ENCODE measurements around the gene EMP2. TPM values are rescaled to one million over a fixed set of nuclear protein-coding genes. Genes with fewer than 3 reads are reported as not detected.

The EMP2 gene
- total RNA-seq, 1 experiment from 2014 or later: 198 TPM

DNA sequence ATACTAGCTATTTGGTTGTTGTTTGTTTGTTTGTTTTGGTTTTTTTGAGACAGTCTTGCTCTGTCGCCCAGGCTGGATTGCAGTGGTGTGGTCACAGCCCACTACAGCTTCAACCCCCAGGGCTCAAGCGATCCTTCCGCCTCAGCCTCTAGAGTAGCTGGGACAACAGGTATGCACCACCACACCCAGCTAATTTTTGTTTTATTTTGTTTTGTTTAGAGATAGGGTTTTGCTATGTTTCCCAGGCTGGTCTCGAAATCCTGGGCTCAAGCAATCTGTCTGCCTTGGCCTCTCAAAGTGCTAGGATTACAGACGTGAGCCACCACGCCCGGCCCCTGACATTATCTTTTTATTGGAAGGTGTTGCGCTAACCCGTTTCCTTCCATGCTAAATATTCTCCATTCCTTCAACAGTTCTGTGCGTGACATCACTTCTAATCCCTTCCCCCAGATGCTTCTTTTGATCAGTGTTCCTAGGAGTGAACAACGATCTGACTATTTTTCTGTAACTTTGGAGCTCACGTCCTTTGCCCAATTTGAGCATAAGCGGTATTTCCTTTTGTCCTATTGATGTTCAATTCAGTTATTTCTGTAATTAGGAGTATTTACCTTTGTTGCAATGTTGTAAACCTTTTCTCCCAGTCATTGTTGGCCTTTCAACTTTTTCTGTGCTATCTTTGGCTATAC is 30.2 kb upstream of the EMP2 start:
- no peaks in the 10 kb centered on the region for H3K9me3 Mint-ChIP-seq (ENCODE audit: unreplicated experiment)
- BruUV-seq (replicated peaks): no TSS peak
- H3K27me3 ChIP-seq (replicated peaks; ENCODE audit: control insufficient read depth, insufficient read depth, low read length): no peaks in the 10 kb centered on the region
- H3K4me3 Mint-ChIP-seq (ENCODE audit: unreplicated experiment): peak overlapping the region; percentile 49
- intact Hi-C loops (cut with micrococcal nuclease; ENCODE audit: unreplicated experiment): loop anchor here (1.0 kb wide), 1 partner anchor 9 kb away; no protein-coding TSS in a partner anchor
- H3K27ac Mint-ChIP-seq (ENCODE audit: unreplicated experiment): peak overlapping the region; percentile 43
- TF ChIP-seq, protein P1, sequence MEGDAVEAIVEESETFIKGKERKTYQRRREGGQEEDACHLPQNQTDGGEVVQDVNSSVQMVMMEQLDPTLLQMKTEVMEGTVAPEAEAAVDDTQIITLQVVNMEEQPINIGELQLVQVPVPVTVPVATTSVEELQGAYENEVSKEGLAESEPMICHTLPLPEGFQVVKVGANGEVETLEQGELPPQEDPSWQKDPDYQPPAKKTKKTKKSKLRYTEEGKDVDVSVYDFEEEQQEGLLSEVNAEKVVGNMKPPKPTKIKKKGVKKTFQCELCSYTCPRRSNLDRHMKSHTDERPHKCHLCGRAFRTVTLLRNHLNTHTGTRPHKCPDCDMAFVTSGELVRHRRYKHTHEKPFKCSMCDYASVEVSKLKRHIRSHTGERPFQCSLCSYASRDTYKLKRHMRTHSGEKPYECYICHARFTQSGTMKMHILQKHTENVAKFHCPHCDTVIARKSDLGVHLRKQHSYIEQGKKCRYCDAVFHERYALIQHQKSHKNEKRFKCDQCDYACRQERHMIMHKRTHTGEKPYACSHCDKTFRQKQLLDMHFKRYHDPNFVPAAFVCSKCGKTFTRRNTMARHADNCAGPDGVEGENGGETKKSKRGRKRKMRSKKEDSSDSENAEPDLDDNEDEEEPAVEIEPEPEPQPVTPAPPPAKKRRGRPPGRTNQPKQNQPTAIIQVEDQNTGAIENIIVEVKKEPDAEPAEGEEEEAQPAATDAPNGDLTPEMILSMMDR (IDR thresholded peaks at IDR 0.05; ENCODE audit: insufficient read depth in 1 of 2, low read depth in 1 of 2, low read length in 1 of 2, severe bottlenecking in 1 of 2, unreplicated experiment in 1 of 2): no peak
- no peaks in the 10 kb centered on the region for H3K9me3 ChIP-seq
- ChIA-PET POLR2A (interaction anchor here (0.6 to 1.3 kb wide), 3 partner anchors 11 to 687 kb away, joined by 3 to 4 read pairs (median 3); no protein-coding TSS in a partner anchor), CTCF (interaction anchor here (0.6 to 0.8 kb wide), 2 partner anchors 30 to 196 kb away, joined by 3 read pairs; partner anchors contain the start of gene EMP2)
- no peaks in the 10 kb centered on the region for H3K27me3 Mint-ChIP-seq (ENCODE audit: insufficient read depth, unreplicated experiment)
- H3K4me1 Mint-ChIP-seq (ENCODE audit: low read depth, unreplicated experiment): peaks cover 27% of the 10 kb centered on the region
- no peaks in the 10 kb centered on the region for H3K36me3 ChIP-seq (ENCODE audit: control insufficient read depth, insufficient read depth, low read length)
- peaks cover 26% of the 10 kb centered on the region for H3K4me1 ChIP-seq
- no peaks in the 10 kb centered on the region for H3K36me3 Mint-ChIP-seq (ENCODE audit: insufficient read depth, unreplicated experiment)
- peak; percentile 58 to 67 for DNase-seq
- H3K4me3 ChIP-seq (ENCODE audit: low read depth, low read length): no peak overlapping the region

DNA sequence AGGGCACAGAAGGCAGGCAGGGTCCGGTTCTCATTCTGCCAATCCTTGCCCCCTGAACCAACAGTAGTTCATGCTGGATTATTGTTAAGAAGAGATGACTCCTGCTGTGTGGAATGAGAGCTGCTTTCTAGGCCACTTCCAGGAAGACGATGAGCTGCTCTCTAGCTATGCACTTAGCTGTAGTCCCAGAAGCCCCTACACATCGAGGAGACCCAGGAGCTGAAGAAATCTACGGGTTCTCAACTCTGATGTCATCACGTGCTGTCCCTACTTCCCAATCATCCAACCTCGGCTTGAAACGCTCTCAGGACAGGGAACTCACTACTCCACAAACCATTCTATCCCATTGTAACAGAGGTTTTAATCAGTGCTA is 29.0 kb upstream of the EMP2 start:
- POLR2A ChIA-PET: no interaction called here

DNA sequence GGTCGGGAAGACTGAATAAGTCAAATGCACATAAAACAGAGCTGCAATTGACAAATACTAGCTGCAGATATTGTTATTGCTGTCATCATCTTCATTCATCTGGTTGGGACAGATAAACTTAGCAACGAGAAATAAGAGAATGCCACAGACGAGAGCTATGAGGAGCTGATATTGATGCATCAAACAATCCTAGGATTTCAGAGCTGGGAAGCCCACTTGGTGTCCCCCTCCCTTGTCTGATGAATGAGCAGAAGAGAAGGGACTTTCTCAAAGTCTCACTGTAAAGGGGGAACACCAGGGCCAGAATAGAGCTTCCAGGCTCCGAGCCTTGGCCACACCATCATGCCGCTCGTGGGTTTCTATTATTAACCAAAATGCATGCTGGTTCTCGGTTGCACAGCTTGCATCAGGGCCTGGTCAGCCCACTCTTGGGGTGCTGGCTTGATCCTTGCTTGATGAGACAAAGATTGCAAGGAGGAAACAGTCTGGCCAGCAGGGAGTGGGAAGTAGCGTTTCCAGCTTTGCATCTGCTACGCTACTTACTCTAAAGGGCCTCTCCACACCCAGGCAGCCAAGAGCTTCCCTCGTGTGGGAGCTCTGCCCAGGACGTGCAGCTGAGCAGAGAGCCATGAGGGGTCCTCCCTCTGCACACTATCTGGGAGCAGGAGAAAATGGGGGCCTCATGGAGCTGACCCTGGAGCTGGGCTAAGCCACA is 28.4 kb upstream of the EMP2 start:
- Mint-ChIP-seq H3K36me3 (ENCODE audit: insufficient read depth, unreplicated experiment) (no peaks in the 10 kb centered on the region), H3K4me1 (ENCODE audit: low read depth, unreplicated experiment) (peaks cover 27% of the 10 kb centered on the region), H3K4me3 (ENCODE audit: unreplicated experiment) (no peak overlapping the region), H3K27ac (ENCODE audit: unreplicated experiment) (peak overlapping the region; percentile 43), H3K9me3 (ENCODE audit: unreplicated experiment) (no peaks in the 10 kb centered on the region), H3K27me3 (ENCODE audit: insufficient read depth, unreplicated experiment) (no peaks in the 10 kb centered on the region)
- CTCF ChIA-PET: interaction anchor here (0.9 kb wide), 1 partner anchor 28 kb away, joined by 3 read pairs; the partner anchor contains the start of gene EMP2
- no peak for DNase-seq
- intact Hi-C loops (cut with micrococcal nuclease; ENCODE audit: unreplicated experiment): no loop called here
- Histone ChIP-seq H3K9me3 (no peaks in the 10 kb centered on the region), H3K27me3 (replicated peaks; ENCODE audit: control insufficient read depth, insufficient read depth, low read length) (no peaks in the 10 kb centered on the region), H3K36me3 (ENCODE audit: control insufficient read depth, insufficient read depth, low read length) (no peaks in the 10 kb centered on the region), H3K4me1 (peaks cover 26% of the 10 kb centered on the region), H3K4me3 (ENCODE audit: low read depth, low read length) (no peak overlapping the region)
- no TSS peak for BruUV-seq (replicated peaks)
- TF ChIP-seq, protein P1 (IDR thresholded peaks at IDR 0.05; ENCODE audit: insufficient read depth in 1 of 2, low read depth in 1 of 2, low read length in 1 of 2, severe bottlenecking in 1 of 2, unreplicated experiment in 1 of 2): no peak
- POLR2A ChIA-PET: no interaction called here

More for the DNA sequence above, 29.0 kb upstream of the EMP2 start:
- no peaks in the 10 kb centered on the region for H3K36me3 Mint-ChIP-seq (ENCODE audit: insufficient read depth, unreplicated experiment)
- no peak overlapping the region for H3K4me3 Mint-ChIP-seq (ENCODE audit: unreplicated experiment)
- H3K27me3 Mint-ChIP-seq (ENCODE audit: insufficient read depth, unreplicated experiment): no peaks in the 10 kb centered on the region
- no peaks in the 10 kb centered on the region for H3K9me3 Mint-ChIP-seq (ENCODE audit: unreplicated experiment)
- Histone ChIP-seq H3K27me3 (replicated peaks; ENCODE audit: control insufficient read depth, insufficient read depth, low read length) (no peaks in the 10 kb centered on the region), H3K9me3 (no peaks in the 10 kb centered on the region), H3K4me3 (ENCODE audit: low read depth, low read length) (no peak overlapping the region), H3K36me3 (ENCODE audit: control insufficient read depth, insufficient read depth, low read length) (no peaks in the 10 kb centered on the region), H3K4me1 (peaks cover 26% of the 10 kb centered on the region)
- H3K27ac Mint-ChIP-seq (ENCODE audit: unreplicated experiment): peak overlapping the region; percentile 43
- CTCF ChIA-PET: interaction anchor here (0.6 to 0.9 kb wide), 2 partner anchors 27 to 29 kb away, joined by 3 to 4 read pairs; partner anchors contain the start of gene EMP2
- BruUV-seq (replicated peaks): no TSS peak
- H3K4me1 Mint-ChIP-seq (ENCODE audit: low read depth, unreplicated experiment): peaks cover 27% of the 10 kb centered on the region
- intact Hi-C loops (cut with micrococcal nuclease; ENCODE audit: unreplicated experiment): no loop called here
- TF ChIP-seq, protein P1 (IDR thresholded peaks at IDR 0.05; ENCODE audit: insufficient read depth in 1 of 2, low read depth in 1 of 2, low read length in 1 of 2, severe bottlenecking in 1 of 2, unreplicated experiment in 1 of 2): no peak
- no peak for DNase-seq

Measured in Caco-2 (cell line).